GM23338 (cell line): ENCODE results near the gene SH3BP4. TPM values are rescaled to one million over a fixed set of nuclear protein-coding genes. Genes with fewer than 3 reads are reported as not detected.
A peak's percentile ranks its signal among the peaks of the same experiment; 100 is the strongest.

ENCODE experiments used
- ATAC-seq: fragments of 200-7000 bp; cut with Tn5 transposase; 3 replicates; pipeline ENCODE4 v1.9.1; 2020
- DNase-seq: peaks from one replicate; pipeline ENCODE4 v3.0.0-alpha.2; 2015; ENCODE audit warnings: low spot score
- H2AFZ ChIP-seq: fragments of 200-600 bp; sonication (generic); 2 replicates; pipeline ENCODE4 v1.8.0; 2016; ENCODE audit warnings: antibody characterized with exemption, mild to moderate bottlenecking, moderate library complexity
- H3F3A ChIP-seq: fragments of 200-600 bp; sonication (generic); replicated peaks from 2 replicates; pipeline ENCODE4 v1.8.0; 2017; ENCODE audit warnings: antibody characterized with exemption, mixed run types, low read depth
- H3K27ac ChIP-seq: fragments of 200-600 bp; sonication (generic); 2 replicates; pipeline ENCODE4 v1.6.1; 2016; ENCODE audit warnings: low read depth
- H3K27me3 ChIP-seq: fragments of 200-600 bp; sonication (generic); 2 replicates; pipeline ENCODE4 v1.8.0; 2016; ENCODE audit warnings: mild to moderate bottlenecking, mixed run types, moderate library complexity; ENCODE audit not compliant: insufficient read depth
- H3K36me3 ChIP-seq: fragments of 200-600 bp; sonication (generic); 2 replicates; pipeline ENCODE4 v1.8.0; 2016; ENCODE audit warnings: mild to moderate bottlenecking; ENCODE audit not compliant: insufficient read depth
- H3K4me1 ChIP-seq: fragments of 200-600 bp; sonication (generic); 2 replicates; pipeline ENCODE4 v1.8.0; 2016; ENCODE audit warnings: mild to moderate bottlenecking, moderate library complexity; ENCODE audit not compliant: insufficient read depth
- H3K4me2 ChIP-seq: fragments of 200-600 bp; sonication (generic); 2 replicates; pipeline ENCODE4 v1.7.1; 2017; ENCODE audit warnings: mixed run types
- H3K4me3 ChIP-seq: fragments of 200-600 bp; sonication (generic); 2 replicates; pipeline ENCODE4 v1.6.1; 2016; ENCODE audit warnings: mixed run types
- H3K79me2 ChIP-seq: fragments of 200-600 bp; sonication (generic); replicated peaks from 2 replicates; pipeline ENCODE4 v1.8.0; 2017; ENCODE audit warnings: mild to moderate bottlenecking; ENCODE audit not compliant: insufficient read depth
- H3K9me2 ChIP-seq: fragments of 200-600 bp; sonication (generic); 2 replicates; pipeline ENCODE4 v1.8.0; 2017; ENCODE audit not compliant: insufficient read depth
- H4K20me1 ChIP-seq: fragments of 200-600 bp; sonication (generic); replicated peaks from 2 replicates; pipeline ENCODE4 v1.8.0; 2017; ENCODE audit warnings: mild to moderate bottlenecking; ENCODE audit not compliant: insufficient read depth
- H3K27ac Mint-ChIP-seq: 2 replicates; pipeline ENCODE4 v1.8.0; 2020; ENCODE audit warnings: inconsistent platforms, mild to moderate bottlenecking, moderate library complexity, mixed read lengths
- H3K27me3 Mint-ChIP-seq: 3 replicates; pipeline ENCODE4 v1.8.0; 2022; ENCODE audit warnings: low read depth, mild to moderate bottlenecking, moderate library complexity, mixed read lengths, inconsistent platforms; ENCODE audit not compliant: insufficient read depth, poor library complexity
- H3K36me3 Mint-ChIP-seq: 3 replicates; pipeline ENCODE4 v1.8.0; 2021; ENCODE audit warnings: low read depth, mild to moderate bottlenecking, inconsistent platforms, moderate library complexity, mixed read lengths
- H3K4me1 Mint-ChIP-seq: 3 replicates; pipeline ENCODE4 v1.8.0; 2020; ENCODE audit warnings: mild to moderate bottlenecking, inconsistent platforms, mixed read lengths
- H3K4me3 Mint-ChIP-seq: 3 replicates; pipeline ENCODE4 v1.8.0; 2021; ENCODE audit warnings: moderate library complexity, mild to moderate bottlenecking, inconsistent platforms, mixed read lengths
- H3K9me3 Mint-ChIP-seq: 3 replicates; pipeline ENCODE4 v1.8.0; 2020; ENCODE audit warnings: moderate library complexity, mild to moderate bottlenecking, inconsistent platforms, mixed read lengths
- EZH2phosphoT487 ChIP-seq: fragments of 200-600 bp; sonication (generic); IDR thresholded peaks from one replicate; pipeline ENCODE4 v1.8.1; 2018; ENCODE audit warnings: antibody characterized with exemption; ENCODE audit not compliant: unreplicated experiment
- ZNF462 ChIP-seq: fragments of 250-450 bp; sonication (Bioruptor Pico); IDR thresholded peaks from 2 replicates; pipeline ENCODE4 v1.5.0; 2020; ENCODE audit warnings: mild to moderate bottlenecking, moderate library complexity
- polyA plus RNA-seq: library from polyadenylated mRNA; unstranded; fragments of >200 nt; fragmentation: Nextera tagmentation; extraction: Ambion mirVana; gene quantifications from 2 replicates; pipeline ENCODE4 v1.2.1, GENCODE V29; 2016
- total RNA-seq: library from RNA; depleted of rRNA; stranded (reverse); fragments of >200 nt; shearing (Covaris generic); gene quantifications from 2 replicates; pipeline ENCODE4 v1.2.3, GENCODE V29; 2014
- TF ChIP-seq, protein P1 (sequence below), 2 experiments: fragments of 200-600 bp in 1 of 2; sonication (generic) in 1 of 2; conservative IDR thresholded peaks; 2 replicates each; pipeline versions ENCODE4 v1.5.1 to v1.6.1; 2016 to 2017; ENCODE audit warnings: antibody characterized with exemption in 2 of 2, low read depth in 2 of 2, mild to moderate bottlenecking in 2 of 2, moderate library complexity in 1 of 2

SH3BP4 gene
- total and polyA plus RNA-seq, 2 experiments from 2014 or later, result 15.6 to 50.9 TPM

- no peaks in the 10 kb centered on the region; the same call in 2 of the 3 replicates for H3K9me3 Mint-ChIP-seq
- Histone ChIP-seq H3K36me3 (no peaks in the 10 kb centered on the region), H4K20me1 (peaks cover 10% of the 10 kb centered on the region; the same call in 1 of the 2 replicates), H3K27ac (no peak overlapping the region), H3K4me1 (peaks cover 22% of the 10 kb centered on the region), H3K4me3 (no peak overlapping the region), H2AFZ (no peak overlapping the region), H3K9me2 (no peaks in the 10 kb centered on the region), H3K79me2 (peaks cover 95% of the 10 kb centered on the region), H3F3A (0 out of 2 replicates have a peak, but pooled peaks cover 3% of the 10 kb centered on the region), H3K4me2 (0 out of 2 replicates have a peak overlapping the region, but pooled peaks have one; percentile 34), H3K27me3 (no peaks in the 10 kb centered on the region)
- no peak for TF ChIP-seq EZH2phosphoT487
- no peak for ATAC-seq
- H3K27me3 Mint-ChIP-seq, result peaks cover 9% of the 10 kb centered on the region
- peaks cover 19% of the 10 kb centered on the region for H3K36me3 Mint-ChIP-seq
- no peak overlapping the region for H3K27ac Mint-ChIP-seq
- peaks cover 61% of the 10 kb centered on the region for H3K4me1 Mint-ChIP-seq
- DNase-seq, result no peak
- no peak overlapping the region for H3K4me3 Mint-ChIP-seq
Observed at GRCh38 chr2:235005023-235005422, 53.2 kb downstream of the SH3BP4 start.

DNA sequence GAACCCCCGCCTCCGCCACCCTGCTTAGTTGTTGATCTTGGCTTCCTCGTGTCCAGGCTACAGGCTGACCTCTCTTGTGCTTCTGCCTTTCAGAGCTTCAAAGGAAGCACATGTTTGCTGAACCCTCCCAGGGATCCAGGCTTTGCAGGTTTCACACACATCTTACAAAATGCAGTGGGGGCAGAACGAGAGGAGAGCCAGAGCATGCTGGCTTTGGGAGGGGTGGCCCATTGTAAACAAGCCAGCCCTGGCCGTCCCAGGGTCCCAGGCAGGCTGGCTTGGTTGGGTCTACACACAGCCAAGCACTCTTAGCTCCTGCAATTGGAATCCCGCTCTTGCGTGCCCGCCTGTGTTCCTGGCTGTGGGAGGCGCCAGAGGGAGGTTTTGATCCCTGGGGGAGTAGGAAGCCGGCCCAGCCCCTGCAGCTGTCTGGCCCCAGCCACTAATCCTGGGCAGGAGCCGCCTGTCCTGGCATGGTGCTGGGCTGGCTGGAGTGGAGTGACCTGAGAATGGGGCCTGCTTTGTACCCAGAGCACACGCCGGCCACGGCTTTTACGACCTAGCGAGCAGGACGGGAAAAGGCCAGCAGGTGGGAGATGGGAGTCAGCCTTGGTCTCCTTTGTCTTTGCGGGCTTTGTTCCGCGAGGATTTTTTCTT lies 53.9 kb downstream of the SH3BP4 start:
- H3K27ac ChIP-seq, result peak overlapping the region; percentile 94
- Mint-ChIP-seq H3K4me3 (0 out of 3 replicates have a peak overlapping the region, but pooled peaks have one; percentile 24), H3K27ac (peak overlapping the region; percentile 83), H3K4me1 (peaks cover 56% of the 10 kb centered on the region), H3K27me3 (peaks cover 6% of the 10 kb centered on the region), H3K36me3 (peaks cover 19% of the 10 kb centered on the region), H3K9me3 (no peaks in the 10 kb centered on the region; the same call in 2 of the 3 replicates)
- peak overlapping the region; percentile 34; the same call in 1 of the 2 replicates for H3K4me2 ChIP-seq
- H3K36me3 ChIP-seq, result no peaks in the 10 kb centered on the region
- H4K20me1 ChIP-seq, result peaks cover 10% of the 10 kb centered on the region; the same call in 1 of the 2 replicates
- 0 out of 2 replicates have a peak, but pooled peaks cover 3% of the 10 kb centered on the region for H3F3A ChIP-seq
- H3K4me1 ChIP-seq, result peaks cover 22% of the 10 kb centered on the region
- no peak overlapping the region for H3K4me3 ChIP-seq
- peak; percentile 91 for ATAC-seq
- peaks cover 93% of the 10 kb centered on the region for H3K79me2 ChIP-seq
- no peak overlapping the region for H2AFZ ChIP-seq
- peak; percentile 83 for DNase-seq
- H3K27me3 ChIP-seq, result no peaks in the 10 kb centered on the region
- TF ChIP-seq EZH2phosphoT487 (no peak), ZNF462 (CRISPR knock-in tag) (0 out of 2 replicates have a peak, but pooled peaks have one; percentile 14)
- TF ChIP-seq, protein P1, sequence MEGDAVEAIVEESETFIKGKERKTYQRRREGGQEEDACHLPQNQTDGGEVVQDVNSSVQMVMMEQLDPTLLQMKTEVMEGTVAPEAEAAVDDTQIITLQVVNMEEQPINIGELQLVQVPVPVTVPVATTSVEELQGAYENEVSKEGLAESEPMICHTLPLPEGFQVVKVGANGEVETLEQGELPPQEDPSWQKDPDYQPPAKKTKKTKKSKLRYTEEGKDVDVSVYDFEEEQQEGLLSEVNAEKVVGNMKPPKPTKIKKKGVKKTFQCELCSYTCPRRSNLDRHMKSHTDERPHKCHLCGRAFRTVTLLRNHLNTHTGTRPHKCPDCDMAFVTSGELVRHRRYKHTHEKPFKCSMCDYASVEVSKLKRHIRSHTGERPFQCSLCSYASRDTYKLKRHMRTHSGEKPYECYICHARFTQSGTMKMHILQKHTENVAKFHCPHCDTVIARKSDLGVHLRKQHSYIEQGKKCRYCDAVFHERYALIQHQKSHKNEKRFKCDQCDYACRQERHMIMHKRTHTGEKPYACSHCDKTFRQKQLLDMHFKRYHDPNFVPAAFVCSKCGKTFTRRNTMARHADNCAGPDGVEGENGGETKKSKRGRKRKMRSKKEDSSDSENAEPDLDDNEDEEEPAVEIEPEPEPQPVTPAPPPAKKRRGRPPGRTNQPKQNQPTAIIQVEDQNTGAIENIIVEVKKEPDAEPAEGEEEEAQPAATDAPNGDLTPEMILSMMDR (conservative IDR thresholded peaks at IDR 0.05; ENCODE audit: low read depth in 2 of 2), result peak; percentile 47 to 62; a peak in 3 of 4 replicates
- no peaks in the 10 kb centered on the region for H3K9me2 ChIP-seq
